CD14-positive monocyte (primary cell): Measurements from ENCODE around the gene RGL3. TPM values are rescaled to one million over a fixed set of nuclear protein-coding genes. Genes with fewer than 3 reads are reported as not detected.

Source experiments
- DNase-seq, 3 donors: peaks; one replicate each; pipeline ENCODE4 v3.0.0-alpha.2; 2011 to 2022
- H2AFZ ChIP-seq: 2 replicates; pipeline ENCODE4 v1.6.0; 2012; ENCODE audit warnings: mild to moderate bottlenecking, low read depth, low read length, inconsistent platforms; ENCODE audit not compliant: insufficient read depth, poor library complexity, severe bottlenecking
- H3K27ac ChIP-seq, 2 donors: 1 replicate in 1 of 2; 2 replicates in 1 of 2; pipeline ENCODE4 v1.5.1; 2012 to 2013; ENCODE audit warnings: low read length in 2 of 2, control low read depth in 1 of 2, inconsistent platforms in 1 of 2, low read depth in 1 of 2, mild to moderate bottlenecking in 1 of 2
- H3K27me3 ChIP-seq, 2 donors: one replicate each; pipeline versions ENCODE4 v1.6.0 to v1.6.1; 2011 to 2013; ENCODE audit warnings: low read length in 2 of 2; ENCODE audit not compliant: control insufficient read depth in 2 of 2, insufficient read depth in 2 of 2
- H3K36me3 ChIP-seq, 2 donors: replicated peaks in 1 of 2; 1 replicate in 1 of 2; 2 replicates in 1 of 2; pipeline versions ENCODE4 v1.5.1 to v1.6.1; 2012 to 2013; ENCODE audit warnings: low read length in 2 of 2, control low read depth in 1 of 2, inconsistent platforms in 1 of 2, mild to moderate bottlenecking in 1 of 2; ENCODE audit not compliant: insufficient read depth in 2 of 2, control insufficient read depth in 1 of 2
- H3K4me1 ChIP-seq, 2 donors: 1 replicate in 1 of 2; 2 replicates in 1 of 2; pipeline versions ENCODE4 v1.5.1 to v1.6.1; 2012 to 2013; ENCODE audit warnings: low read length in 2 of 2, control low read depth in 1 of 2, inconsistent platforms in 1 of 2, mild to moderate bottlenecking in 1 of 2, moderate library complexity in 1 of 2; ENCODE audit not compliant: insufficient read depth in 2 of 2, control insufficient read depth in 1 of 2
- H3K4me2 ChIP-seq: replicated peaks from 2 replicates; pipeline ENCODE3; 2012; ENCODE audit warnings: low read length, moderate library complexity, mild to moderate bottlenecking; ENCODE audit not compliant: poor library complexity, severe bottlenecking; ENCODE audit errors: extremely low read depth
- H3K4me3 ChIP-seq, 3 experiments: fragments of 200-600 bp in 1 of 3; sonication (generic) in 1 of 3; replicated peaks in 1 of 3; 1 replicate in 2 of 3; 2 replicates in 1 of 3; pipeline ENCODE4 v1.5.1; 2011 to 2013; ENCODE audit warnings: low read length in 3 of 3, mild to moderate bottlenecking in 3 of 3, control low read depth in 2 of 3, low read depth in 2 of 3, inconsistent platforms in 1 of 3, moderate library complexity in 1 of 3
- H3K79me2 ChIP-seq: 2 replicates; pipeline ENCODE4 v1.6.0; 2012; ENCODE audit warnings: mild to moderate bottlenecking, control low read depth, inconsistent platforms, low read length, moderate library complexity; ENCODE audit not compliant: insufficient read depth
- H3K9ac ChIP-seq: 2 replicates; pipeline ENCODE4 v1.6.0; 2017; ENCODE audit warnings: low read length, mild to moderate bottlenecking; ENCODE audit not compliant: insufficient read depth, poor library complexity, severe bottlenecking
- H3K9me3 ChIP-seq, 2 donors: replicated peaks in 1 of 2; 1 replicate in 1 of 2; 2 replicates in 1 of 2; pipeline versions ENCODE4 v1.5.1 to v1.6.1; 2012 to 2013; ENCODE audit warnings: low read length in 2 of 2, control low read depth in 1 of 2; ENCODE audit not compliant: control insufficient read depth in 1 of 2, insufficient read depth in 1 of 2
- H4K20me1 ChIP-seq: 2 replicates; pipeline ENCODE4 v1.6.0; 2012; ENCODE audit warnings: mild to moderate bottlenecking, low read length, control low read depth, moderate library complexity; ENCODE audit not compliant: insufficient read depth
- H3K27ac Mint-ChIP-seq, 7 donors: one replicate each; pipeline ENCODE4 v1.8.0; 2020; ENCODE audit warnings: mild to moderate bottlenecking in 7 of 7, mixed read lengths in 7 of 7, moderate library complexity in 6 of 7, inconsistent platforms in 2 of 7
- H3K27me3 Mint-ChIP-seq, 3 donors: one replicate each; pipeline ENCODE4 v1.8.0; 2021 to 2022; ENCODE audit warnings: low read depth in 3 of 3, mild to moderate bottlenecking in 3 of 3, mixed read lengths in 3 of 3, moderate library complexity in 3 of 3, inconsistent platforms in 1 of 3
- H3K36me3 Mint-ChIP-seq, 2 donors: one replicate each; pipeline ENCODE4 v1.8.0; 2020; ENCODE audit warnings: mixed read lengths in 2 of 2, inconsistent platforms in 1 of 2, mild to moderate bottlenecking in 1 of 2
- H3K4me1 Mint-ChIP-seq: one replicate; pipeline ENCODE4 v1.8.0; 2020; ENCODE audit warnings: mild to moderate bottlenecking, mixed read lengths
- H3K4me3 Mint-ChIP-seq, 2 donors: one replicate each; pipeline ENCODE4 v1.8.0; 2020; ENCODE audit warnings: mild to moderate bottlenecking in 2 of 2, mixed read lengths in 2 of 2, moderate library complexity in 1 of 2
- H3K9me3 Mint-ChIP-seq, 7 donors: one replicate each; pipeline ENCODE4 v1.8.0; 2020 to 2022; ENCODE audit warnings: mixed read lengths in 7 of 7, mild to moderate bottlenecking in 6 of 7, moderate library complexity in 6 of 7, inconsistent platforms in 2 of 7
- CTCF ChIP-seq: fragments of 200-600 bp; IDR thresholded peaks from one replicate; pipeline ENCODE4 v1.8.0; 2022; ENCODE audit warnings: antibody characterized with exemption, mild to moderate bottlenecking
- WGBS: methylation state at CpG from one replicate; pipeline ENCODE4 v1.1.5; 2013; ENCODE audit warnings: missing lambda C conversion rate; ENCODE audit not compliant: insufficient coverage; 5-methylcytosine and 5-hydroxymethylcytosine counted together
- intact Hi-C, 2 donors: fragments of 100-400 bp; cut with micrococcal nuclease; formaldehyde crosslinking; loops; one replicate each; pipeline versions ENCODE4 v1.15.0 to v1.15.1; 2023
- polyA plus RNA-seq, 3 donors: library from polyadenylated mRNA; depleted of rRNA in 1 of 3; unstranded in 2 of 3; stranded (reverse) in 1 of 3; fragments of 300-500 nt in 2 of 3; fragments of >200 nt in 1 of 3; fragmentation: Illumina TruSeq in 2 of 3; gene quantifications; 1 replicate in 2 of 3; 2 replicates in 1 of 3; pipeline ENCODE4 v1.2.3, GENCODE V29; 2012 to 2021

The RGL3 gene
- polyA plus RNA-seq, 3 donors: 1.7 TPM; not detected in 2

GRCh38 chr19:11374433-11375142 lies 44.5 kb downstream of the RGL3 start, which contains the start of gene SWSAP1:
SWSAP1 (plus strand) TSS chr19:11374666; CDS start chr19:11374681, 15 bp downstream.
- H3K4me3 ChIP-seq: peak within 1 kb of the TSS; percentile 50 to 93 (median 73)
- H3K9ac ChIP-seq: peak within 1 kb of the TSS; percentile 70
- peak within 1 kb of the TSS; percentile 85 to 91 for H3K27ac ChIP-seq
- Mint-ChIP-seq H3K36me3 (peaks cover 14 to 29% of the 10 kb centered on the region in 2 donors), H3K9me3 (peaks cover 0 to 2% (median 0%) of the 10 kb centered on the region in 7 donors), H3K27me3 (peaks cover 0 to 4% (median 2%) of the 10 kb centered on the region in 3 donors), H3K27ac (peak within 1 kb of the TSS in 3 of 7 donors; percentile 5 to 53 (median 44)), H3K4me3 (peak within 1 kb of the TSS in 1 of 2 donors; percentile 41), H3K4me1 (peaks cover 12% of the 10 kb centered on the region)
- no peak for TF ChIP-seq CTCF
- no peaks in the 10 kb centered on the region for H3K9me3 ChIP-seq
- DNase-seq: peak; percentile 99 to 100 (median 99)
- intact Hi-C loops: loop anchor here (1.0 to 5.0 kb wide), 3 partner anchors 28 to 50 kb away; partner anchors contain the start of genes CCDC159 (in 1 of the 2), RAB3D (in 1 of the 2) and TMEM205 (in 1 of the 2)
- H3K36me3 ChIP-seq: no peaks in the 10 kb centered on the region
- H3K4me2 ChIP-seq: peak within 1 kb of the TSS; percentile 100
- H4K20me1 ChIP-seq: no peaks in the 10 kb centered on the region
- H3K4me1 ChIP-seq: peaks cover 46 to 60% of the 10 kb centered on the region in 2 donors
- peaks cover 41% of the 10 kb centered on the region for H3K79me2 ChIP-seq
- no peaks in the 10 kb centered on the region for H3K27me3 ChIP-seq
- peak within 1 kb of the TSS; percentile 81 for H2AFZ ChIP-seq
- under 1% methylated on average over 42 of the region's 44 CpGs for WGBS

GRCh38 chr19:11373885-11374432 lies 45.2 kb downstream of the RGL3 start:
- Histone ChIP-seq H3K27ac (peak overlapping the region; percentile 85 to 91), H4K20me1 (no peaks in the 10 kb centered on the region), H3K4me3 (peak overlapping the region; percentile 50 to 93 (median 73)), H3K27me3 (no peaks in the 10 kb centered on the region), H2AFZ (peak overlapping the region; percentile 81), H3K4me2 (peak overlapping the region; percentile 100), H3K4me1 (peaks cover 46 to 55% of the 10 kb centered on the region in 2 donors), H3K79me2 (peaks cover 35% of the 10 kb centered on the region), H3K36me3 (no peaks in the 10 kb centered on the region), H3K9ac (peak overlapping the region; percentile 66), H3K9me3 (no peaks in the 10 kb centered on the region)
- DNase-seq: peak in 2 of 3 donors; percentile 25 to 39
- H3K27ac Mint-ChIP-seq: no peak overlapping the region
- H3K27me3 Mint-ChIP-seq: peaks cover 0 to 2% (median 0%) of the 10 kb centered on the region in 3 donors
- peaks cover 19 to 32% of the 10 kb centered on the region in 2 donors for H3K36me3 Mint-ChIP-seq
- H3K4me3 Mint-ChIP-seq: no peak overlapping the region
- WGBS: 0% methylated on average over 8 of the region's 11 CpGs
- TF ChIP-seq CTCF: no peak
- intact Hi-C loops: loop anchor here (1.0 to 5.0 kb wide), 4 partner anchors 27 to 49 kb away; partner anchors contain the start of genes CCDC159 (in 2 of the 2), TMEM205 (in 2 of the 2) and RAB3D (in 1 of the 2)
- H3K9me3 Mint-ChIP-seq: peaks cover 0 to 2% (median 0%) of the 10 kb centered on the region in 7 donors
- peaks cover 10% of the 10 kb centered on the region for H3K4me1 Mint-ChIP-seq
